NCI-H1694 treated with DMSO at 0.1 percent for 48 hours (cell line): Measurements from ENCODE around the gene GIT2.
"Not testable (repeated sequence)": the region's sequence is repeated elsewhere in the genome, so short reads cannot be mapped to it uniquely, and the experiment has no call there.

Source experiments
- DNase-seq: peaks from one replicate; lab custom pipeline; 2025; lab: John Stamatoyannopoulos, UW

GIT2 gene

GRCh38 chr12:109995686-109996482 is at the start of gene GIT2:
Gene GIT2, minus strand, starts transcription at chr12:109996368. Its CDS starts 144 bp downstream, at chr12:109996224.
- DNase-seq: peak; percentile 80

- DNase-seq: no peak
These were observed 46.1 kb upstream of the GIT2 start for GRCh38 chr12:110042264-110042663.

GRCh38 chr12:110039085-110039807 is 43.1 kb upstream of the GIT2 start:
- no peak for DNase-seq

GRCh38 chr12:110038741-110039084 is 42.5 kb upstream of the GIT2 start:
- no peak for DNase-seq

GRCh38 chr12:110037315-110037714 is 41.1 kb upstream of the GIT2 start:
- DNase-seq: no peak

- DNase-seq: no peak
These were observed 39.5 kb upstream of the GIT2 start for GRCh38 chr12:110035534-110036104.

- no peak for DNase-seq
These were observed 37.7 kb upstream of the GIT2 start for GRCh38 chr12:110033888-110034287.

- no peak for DNase-seq
These were observed 33.2 kb upstream of the GIT2 start for GRCh38 chr12:110029290-110029815.

- no peak for DNase-seq
These were observed 32.2 kb upstream of the GIT2 start for GRCh38 chr12:110028323-110028722.

- DNase-seq: peak; percentile 32
These were observed 27.9 kb upstream of the GIT2 start for GRCh38 chr12:110024051-110024450.

GRCh38 chr12:110023059-110023980 is 27.2 kb upstream of the GIT2 start:
- DNase-seq: peak; percentile 81

- DNase-seq: no peak
These were observed 24.8 kb upstream of the GIT2 start for GRCh38 chr12:110020956-110021355.

- DNase-seq: no peak
These were observed 19.0 kb upstream of the GIT2 start for GRCh38 chr12:110015132-110015531.

GRCh38 chr12:110012659-110013058 is 16.5 kb upstream of the GIT2 start:
- DNase-seq: no peak

GRCh38 chr12:110012137-110012536 is 16.0 kb upstream of the GIT2 start:
- DNase-seq: no peak

GRCh38 chr12:110010853-110011723 is 14.9 kb upstream of the GIT2 start:
- no peak for DNase-seq

- not testable (repeated sequence) for DNase-seq
These were observed 12.7 kb upstream of the GIT2 start for GRCh38 chr12:110008681-110009398.

- DNase-seq: no peak
These were observed 11.7 kb upstream of the GIT2 start for GRCh38 chr12:110007881-110008280.

- DNase-seq: no peak
These were observed 9.9 kb upstream of the GIT2 start for GRCh38 chr12:110006115-110006514.
